ENCODE data around the gene SMC4.

DNA sequence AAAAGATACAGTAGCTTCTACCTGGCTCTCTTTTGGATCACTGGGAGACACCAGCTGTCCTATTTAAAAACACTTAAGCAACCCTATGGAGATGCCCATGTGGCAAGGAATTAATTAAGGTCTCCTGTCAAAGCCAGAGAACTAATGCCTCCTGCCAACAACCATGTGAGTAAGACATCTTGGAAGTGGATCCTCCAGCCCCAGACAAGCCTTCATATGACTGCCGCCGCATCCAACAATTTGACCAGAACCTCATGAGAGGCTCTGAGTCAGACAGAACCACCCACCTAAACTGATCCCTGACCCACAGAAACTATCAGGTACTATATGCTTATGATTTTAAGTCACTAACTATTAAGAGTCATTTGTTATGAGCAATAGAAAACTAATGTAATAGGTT, 22.8 kb upstream of the SMC4 start:
- TF ChIP-seq POLR2A (IDR thresholded peaks at IDR 0.05), result no peak
- TF ChIP-seq, protein P1, sequence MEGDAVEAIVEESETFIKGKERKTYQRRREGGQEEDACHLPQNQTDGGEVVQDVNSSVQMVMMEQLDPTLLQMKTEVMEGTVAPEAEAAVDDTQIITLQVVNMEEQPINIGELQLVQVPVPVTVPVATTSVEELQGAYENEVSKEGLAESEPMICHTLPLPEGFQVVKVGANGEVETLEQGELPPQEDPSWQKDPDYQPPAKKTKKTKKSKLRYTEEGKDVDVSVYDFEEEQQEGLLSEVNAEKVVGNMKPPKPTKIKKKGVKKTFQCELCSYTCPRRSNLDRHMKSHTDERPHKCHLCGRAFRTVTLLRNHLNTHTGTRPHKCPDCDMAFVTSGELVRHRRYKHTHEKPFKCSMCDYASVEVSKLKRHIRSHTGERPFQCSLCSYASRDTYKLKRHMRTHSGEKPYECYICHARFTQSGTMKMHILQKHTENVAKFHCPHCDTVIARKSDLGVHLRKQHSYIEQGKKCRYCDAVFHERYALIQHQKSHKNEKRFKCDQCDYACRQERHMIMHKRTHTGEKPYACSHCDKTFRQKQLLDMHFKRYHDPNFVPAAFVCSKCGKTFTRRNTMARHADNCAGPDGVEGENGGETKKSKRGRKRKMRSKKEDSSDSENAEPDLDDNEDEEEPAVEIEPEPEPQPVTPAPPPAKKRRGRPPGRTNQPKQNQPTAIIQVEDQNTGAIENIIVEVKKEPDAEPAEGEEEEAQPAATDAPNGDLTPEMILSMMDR (IDR thresholded peaks at IDR 0.05), result no peak

Data from thyroid gland (tissue), 4 donors.